Mesenchymal stem cell (in vitro differentiated cells and primary cell): ENCODE results near the gene APOL1.

ENCODE experiments used
- DNase-seq: peaks from one replicate; pipeline ENCODE4 v3.0.0-alpha.2; 2013
- H2AFZ ChIP-seq: one replicate; pipeline ENCODE4 v1.6.1; 2013; ENCODE audit warnings: low read depth, mild to moderate bottlenecking, control low read depth, inconsistent platforms, low read length, moderate library complexity
- H2AK5ac ChIP-seq: 2 replicates; pipeline ENCODE4 v1.6.1; 2013; ENCODE audit warnings: low read length, moderate library complexity, mild to moderate bottlenecking, inconsistent platforms; ENCODE audit not compliant: severe bottlenecking
- H2BK120ac ChIP-seq: one replicate; pipeline ENCODE4 v1.6.1; 2013; ENCODE audit warnings: low read depth, mild to moderate bottlenecking, inconsistent platforms, low read length, moderate library complexity
- H2BK12ac ChIP-seq, 2 experiments: one replicate each; pipeline ENCODE4 v1.6.1; 2013; ENCODE audit warnings: inconsistent platforms in 2 of 2, low read length in 2 of 2, mild to moderate bottlenecking in 2 of 2, moderate library complexity in 2 of 2, control low read depth in 1 of 2
- H2BK15ac ChIP-seq: one replicate; pipeline ENCODE4 v1.6.1; 2013; ENCODE audit warnings: mild to moderate bottlenecking, low read depth, inconsistent platforms; ENCODE audit not compliant: poor library complexity, severe bottlenecking
- H2BK5ac ChIP-seq: 2 replicates; pipeline ENCODE4 v1.6.1; 2013; ENCODE audit warnings: low read depth, mild to moderate bottlenecking, low read length, control low read depth, inconsistent platforms; ENCODE audit not compliant: poor library complexity, severe bottlenecking
- H3K14ac ChIP-seq, 2 experiments: one replicate each; pipeline ENCODE4 v1.6.1; 2013; ENCODE audit warnings: inconsistent platforms in 2 of 2, low read length in 2 of 2, control low read depth in 1 of 2, mild to moderate bottlenecking in 1 of 2, moderate library complexity in 1 of 2
- H3K18ac ChIP-seq, 2 experiments: one replicate each; pipeline ENCODE4 v1.6.1; 2013; ENCODE audit warnings: inconsistent platforms in 2 of 2, low read length in 2 of 2, control low read depth in 1 of 2, low read depth in 1 of 2, mild to moderate bottlenecking in 1 of 2
- H3K23ac ChIP-seq, 2 experiments: one replicate each; pipeline ENCODE4 v1.6.1; 2013; ENCODE audit warnings: inconsistent platforms in 2 of 2, low read length in 2 of 2, mild to moderate bottlenecking in 2 of 2, moderate library complexity in 2 of 2, control low read depth in 1 of 2
- H3K27ac ChIP-seq: 2 replicates; pipeline ENCODE4 v1.5.1; 2013; ENCODE audit warnings: mild to moderate bottlenecking, moderate library complexity, low read length, control low read depth, inconsistent platforms; ENCODE audit not compliant: poor library complexity, severe bottlenecking
- H3K27me3 ChIP-seq, 2 experiments: 2 replicates each; pipeline versions ENCODE4 v1.6.1 to v1.7.0; 2013; ENCODE audit warnings: low read length in 2 of 2, mild to moderate bottlenecking in 2 of 2, moderate library complexity in 2 of 2, control low read depth in 1 of 2, inconsistent platforms in 1 of 2; ENCODE audit not compliant: control insufficient read depth in 1 of 2, insufficient read depth in 1 of 2
- H3K36me3 ChIP-seq, 2 experiments: 2 replicates each; pipeline versions ENCODE4 v1.6.1 to v1.7.0; 2013; ENCODE audit warnings: low read length in 2 of 2, control low read depth in 1 of 2, inconsistent platforms in 1 of 2, low read depth in 1 of 2, mild to moderate bottlenecking in 1 of 2; ENCODE audit not compliant: insufficient read depth in 2 of 2, control insufficient read depth in 1 of 2
- H3K4ac ChIP-seq, 2 experiments: one replicate each; pipeline ENCODE4 v1.6.1; 2013; ENCODE audit warnings: inconsistent platforms in 2 of 2, low read length in 2 of 2, mild to moderate bottlenecking in 2 of 2, moderate library complexity in 2 of 2, control low read depth in 1 of 2, low read depth in 1 of 2
- H3K4me1 ChIP-seq: 2 replicates; pipeline ENCODE4 v1.6.1; 2013; ENCODE audit warnings: low read depth, low read length, control low read depth; ENCODE audit not compliant: control insufficient read depth, insufficient read depth
- H3K4me2 ChIP-seq: 2 replicates; pipeline ENCODE4 v1.6.1; 2013; ENCODE audit warnings: low read length, mild to moderate bottlenecking, inconsistent platforms; ENCODE audit not compliant: poor library complexity, severe bottlenecking
- H3K4me3 ChIP-seq, 2 experiments: 2 replicates each; pipeline versions ENCODE4 v1.5.1 to v1.7.0; 2013; ENCODE audit warnings: low read length in 2 of 2, mild to moderate bottlenecking in 2 of 2, control low read depth in 1 of 2, low read depth in 1 of 2; ENCODE audit not compliant: insufficient read depth in 1 of 2
- H3K79me1 ChIP-seq: replicated peaks from 2 replicates; pipeline ENCODE4 v1.6.1; 2013; ENCODE audit warnings: mild to moderate bottlenecking, control low read depth, low read length, inconsistent platforms; ENCODE audit not compliant: poor library complexity, severe bottlenecking
- H3K9ac ChIP-seq: 2 replicates; pipeline ENCODE4 v1.7.0; 2013; ENCODE audit warnings: mild to moderate bottlenecking, low read length, moderate library complexity
- H3K9me3 ChIP-seq: 2 replicates; pipeline ENCODE4 v1.7.0; 2013; ENCODE audit warnings: mild to moderate bottlenecking, low read length; ENCODE audit not compliant: control insufficient read depth
- H4K8ac ChIP-seq: one replicate; pipeline ENCODE4 v1.6.1; 2013; ENCODE audit warnings: inconsistent platforms, mild to moderate bottlenecking, low read length, moderate library complexity
- H4K91ac ChIP-seq: one replicate; pipeline ENCODE4 v1.6.1; 2013; ENCODE audit warnings: mild to moderate bottlenecking, low read length, inconsistent platforms
- WGBS: methylation state at CpG from one replicate; pipeline ENCODE4 v1.1.7; 2013; ENCODE audit warnings: mixed read lengths; 5-methylcytosine and 5-hydroxymethylcytosine counted together

The APOL1 gene

DNA sequence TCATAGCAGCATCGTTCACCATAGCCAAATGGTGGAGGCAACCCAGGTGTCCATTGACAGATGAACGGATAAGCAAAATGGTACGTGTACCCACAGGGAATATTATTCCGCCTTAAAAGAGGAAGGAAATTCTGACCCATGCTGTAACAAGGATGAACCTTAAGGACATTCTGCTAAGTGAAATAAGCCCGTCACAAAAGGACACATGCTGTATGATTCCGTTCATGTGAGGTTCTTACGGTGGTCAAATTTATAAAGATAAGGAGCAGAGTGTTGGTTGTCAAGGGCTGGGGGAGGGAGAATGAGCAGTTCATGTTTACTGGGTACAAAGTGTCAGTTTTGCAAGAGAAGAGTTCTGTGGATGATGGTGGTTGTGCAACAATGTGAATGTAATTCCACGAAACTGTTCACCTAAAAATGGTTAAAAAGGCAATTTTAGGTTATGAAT lies 26.3 kb downstream of the APOL1 start:
- Histone ChIP-seq H2AFZ (no peak overlapping the region), H3K14ac (no peak overlapping the region), H2BK15ac (no peak overlapping the region), H3K18ac (no peak overlapping the region), H3K79me1 (no peaks in the 10 kb centered on the region), H2BK5ac (no peak overlapping the region), H3K23ac (no peak overlapping the region), H3K9ac (no peak overlapping the region), H2BK120ac (no peak overlapping the region), H3K4me1 (peaks cover 10% of the 10 kb centered on the region), H4K8ac (no peak overlapping the region), H3K4ac (no peak overlapping the region), H3K9me3 (no peaks in the 10 kb centered on the region), H3K4me3 (no peak overlapping the region), H3K36me3 (peaks cover 44 to 52% of the 10 kb centered on the region in 2 experiments), H3K4me2 (no peak overlapping the region), H4K91ac (no peak overlapping the region), H2AK5ac (no peak overlapping the region), H3K27me3 (no peaks in the 10 kb centered on the region), H3K27ac (no peak overlapping the region), H2BK12ac (no peak overlapping the region)
- no peak for DNase-seq
- 93% methylated on average over 7 of the region's 8 CpGs for WGBS

DNA sequence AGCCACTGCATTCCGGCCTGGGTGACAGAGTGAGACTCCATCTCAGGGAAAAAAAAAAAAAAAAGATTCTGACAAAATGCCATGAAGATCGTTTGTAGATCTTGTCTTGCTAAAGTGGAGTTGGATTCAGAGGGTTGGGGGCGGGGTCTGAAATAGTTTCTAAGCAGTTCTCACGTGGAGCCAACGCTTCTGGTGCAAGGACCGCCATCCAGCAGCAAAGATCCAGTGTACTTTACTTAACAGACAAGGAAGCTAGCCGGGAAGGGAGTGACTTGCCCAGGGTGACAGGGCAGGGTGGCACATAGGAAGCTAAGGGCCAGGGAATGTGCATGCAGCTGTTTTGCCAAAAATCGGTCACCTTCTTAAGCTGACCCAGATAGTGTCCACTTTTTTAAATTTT lies 27.4 kb downstream of the APOL1 start:
- no peak overlapping the region for H2BK12ac ChIP-seq
- no peak overlapping the region for H2BK15ac ChIP-seq
- peaks cover 5% of the 10 kb centered on the region for H3K79me1 ChIP-seq

DNA sequence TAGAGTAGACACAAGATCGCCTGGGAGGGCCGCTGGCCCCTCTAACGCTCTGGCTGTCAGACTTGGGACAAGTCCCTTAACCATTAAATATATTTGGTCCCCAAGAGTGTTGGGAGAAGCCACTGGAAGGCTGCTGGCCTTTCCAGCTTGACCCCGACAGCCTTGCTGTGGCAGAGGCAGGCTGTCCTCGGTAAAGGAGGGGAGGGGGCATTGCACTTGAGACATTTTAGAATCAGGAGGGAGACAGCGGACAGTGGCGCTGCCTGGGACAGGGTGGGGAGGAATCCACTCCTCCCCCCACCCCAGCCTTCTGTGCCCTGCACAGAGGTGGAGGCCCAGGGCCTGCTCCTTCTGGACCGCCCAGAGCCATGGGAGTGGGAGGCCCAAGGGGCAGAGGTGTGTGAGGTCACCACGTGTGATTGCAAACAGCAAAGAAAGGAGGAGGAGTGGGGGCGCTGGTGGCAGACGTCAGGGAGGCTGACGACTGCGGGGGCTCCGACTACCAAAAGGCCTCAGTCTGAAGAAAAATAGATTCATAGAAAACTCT lies 28.9 kb downstream of the APOL1 start:
- Histone ChIP-seq H4K8ac (peak overlapping the region; percentile 35), H3K14ac (no peak overlapping the region), H3K4ac (no peak overlapping the region), H3K18ac (no peak overlapping the region), H3K9me3 (no peaks in the 10 kb centered on the region), H2AK5ac (no peak overlapping the region), H3K4me1 (peaks cover 24% of the 10 kb centered on the region), H2BK5ac (no peak overlapping the region), H3K27ac (peak overlapping the region; percentile 1), H3K27me3 (no peaks in the 10 kb centered on the region), H3K4me2 (no peak overlapping the region), H2AFZ (no peak overlapping the region), H4K91ac (no peak overlapping the region), H3K79me1 (peaks cover 6% of the 10 kb centered on the region), H3K23ac (no peak overlapping the region), H2BK15ac (no peak overlapping the region), H3K36me3 (peaks cover 69 to 78% of the 10 kb centered on the region in 2 experiments), H2BK120ac (no peak overlapping the region), H3K9ac (no peak overlapping the region), H2BK12ac (no peak overlapping the region), H3K4me3 (no peak overlapping the region)
- 94% methylated on average over 12 of the region's 14 CpGs for WGBS
- no peak for DNase-seq

More for the DNA sequence above, 27.4 kb downstream of the APOL1 start:
- Histone ChIP-seq H3K23ac (no peak overlapping the region), H3K4ac (no peak overlapping the region), H3K9ac (no peak overlapping the region), H3K14ac (no peak overlapping the region), H4K91ac (no peak overlapping the region), H3K18ac (no peak overlapping the region), H3K27ac (no peak overlapping the region), H3K9me3 (no peaks in the 10 kb centered on the region), H3K27me3 (no peaks in the 10 kb centered on the region), H3K36me3 (peaks cover 55 to 63% of the 10 kb centered on the region in 2 experiments), H3K4me2 (no peak overlapping the region), H3K4me3 (no peak overlapping the region), H2BK5ac (no peak overlapping the region), H4K8ac (no peak overlapping the region), H2AFZ (no peak overlapping the region), H3K4me1 (peaks cover 14% of the 10 kb centered on the region), H2AK5ac (no peak overlapping the region), H2BK120ac (no peak overlapping the region)
- no peak for DNase-seq
- 85% methylated on average over 7 of the region's 8 CpGs for WGBS

DNA sequence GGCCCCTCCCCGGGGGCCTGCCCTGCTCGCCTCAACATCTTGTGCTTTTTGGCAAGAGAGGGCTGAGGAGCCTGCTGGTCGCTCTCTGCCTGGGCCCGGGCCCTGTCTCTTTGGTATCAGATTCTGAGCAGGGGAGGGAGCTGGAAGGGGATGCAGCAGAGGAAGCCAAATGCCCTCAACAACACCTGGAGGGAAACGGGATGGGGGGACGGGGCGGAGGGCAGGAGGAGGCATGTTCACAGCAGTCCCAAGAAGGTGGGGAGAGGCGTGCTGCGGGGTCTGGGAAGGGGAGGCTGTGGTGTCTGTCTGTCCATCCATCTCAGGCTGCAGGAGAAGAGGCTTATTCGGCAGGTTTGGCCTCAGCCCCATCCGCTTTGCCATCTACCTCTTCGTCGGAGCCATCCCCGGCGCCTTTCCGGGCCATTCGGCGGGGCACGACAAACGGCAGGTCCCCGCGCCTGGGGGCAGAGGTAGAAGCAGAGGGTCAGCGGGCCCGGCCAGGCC lies 29.4 kb downstream of the APOL1 start:
- H3K79me1 ChIP-seq: peaks cover 6% of the 10 kb centered on the region
- peaks cover 21% of the 10 kb centered on the region for H3K4me1 ChIP-seq
- H2BK15ac ChIP-seq: no peak overlapping the region
- H3K4me3 ChIP-seq: no peak overlapping the region
- no peak overlapping the region for H3K23ac ChIP-seq
- no peak overlapping the region for H2AK5ac ChIP-seq
- no peak overlapping the region for H3K27ac ChIP-seq
- no peaks in the 10 kb centered on the region for H3K9me3 ChIP-seq
- H3K14ac ChIP-seq: no peak overlapping the region
- no peak overlapping the region for H3K9ac ChIP-seq
- H2BK120ac ChIP-seq: no peak overlapping the region
- H3K36me3 ChIP-seq: peaks cover 73 to 82% of the 10 kb centered on the region in 2 experiments
- no peaks in the 10 kb centered on the region for H3K27me3 ChIP-seq
- no peak overlapping the region for H4K91ac ChIP-seq
- H3K4ac ChIP-seq: no peak overlapping the region
- H2AFZ ChIP-seq: no peak overlapping the region
- H2BK5ac ChIP-seq: no peak overlapping the region
- H2BK12ac ChIP-seq: no peak overlapping the region
- no peak overlapping the region for H3K18ac ChIP-seq
- WGBS: 96% methylated on average over 24 of the region's 24 CpGs
- no peak overlapping the region for H3K4me2 ChIP-seq
- DNase-seq: no peak
- no peak overlapping the region for H4K8ac ChIP-seq
